K562 (cell line): ENCODE results near the gene TBCC. TPM values are rescaled to one million over a fixed set of nuclear protein-coding genes. Genes with fewer than 3 reads are reported as not detected.

Source experiments
- ATAC-seq: fragments of 200-7000 bp; cut with Tn5 transposase; 3 replicates; pipeline ENCODE4 v1.9.1; 2020; ENCODE audit warnings: moderate library complexity
- BruUV-seq: library from RNA; stranded (reverse); fragments of 400-500 nt; replicated peaks from 2 replicates; lab custom pipeline; 2021; lab: Mats Ljungman, UMichigan
- CTCF ChIA-PET: fragments of 300-600 bp; formaldehyde crosslinking; extraction: SDS; loops from one replicate; lab custom pipeline; 2021; ENCODE audit warnings: low intra/inter-chr PET ratio; lab: Yijun Ruan, JAX
- POLR2A ChIA-PET: fragments of 300-600, 350-650 bp; sonication (Branson Sonifier 250); formaldehyde crosslinking; extraction: SDS; loops from one replicate; lab custom pipeline; 2021; ENCODE audit warnings: antibody characterized with exemption, inconsistent platforms; lab: Yijun Ruan, JAX
- DNase-seq, 4 experiments: peaks; one replicate each; pipeline versions ENCODE4 v3.0.0 to v3.0.0-alpha.2; 2011 to 2018; ENCODE audit warnings: low spot score in 3 of 4, mixed read lengths in 3 of 4; ENCODE audit errors: extremely low read depth in 1 of 4
- FAIRE-seq: peaks from 2 replicates; lab custom pipeline; 2011; peaks lifted over from hg19 to GRCh38; lab: Jason Lieb, UNC
- H2AFZ ChIP-seq: 2 replicates; pipeline ENCODE4 v1.6.0; 2011; ENCODE audit warnings: low read depth, low read length, control low read depth, inconsistent platforms
- H3K27ac ChIP-seq: fragments of 200-600 bp; 3 replicates; pipeline ENCODE4 v1.8.0; 2011; ENCODE audit warnings: low read depth, mild to moderate bottlenecking, control low read depth, inconsistent platforms, low read length, moderate library complexity, mixed read lengths; ENCODE audit errors: extremely low read depth
- H3K27me3 ChIP-seq, 2 experiments: fragments of 300-600 bp in 1 of 2; 2 replicates in 1 of 2; 3 replicates in 1 of 2; pipeline versions ENCODE4 v1.6.0 to v1.8.0; 2011; ENCODE audit warnings: inconsistent platforms in 2 of 2, low read length in 2 of 2, mild to moderate bottlenecking in 1 of 2, mixed read lengths in 1 of 2, moderate library complexity in 1 of 2; ENCODE audit not compliant: control insufficient read depth in 2 of 2, insufficient read depth in 2 of 2
- H3K36me3 ChIP-seq: fragments of 300-600 bp; 3 replicates; pipeline ENCODE4 v1.8.0; 2011; ENCODE audit warnings: mild to moderate bottlenecking, low read length, inconsistent platforms; ENCODE audit not compliant: control insufficient read depth, insufficient read depth
- H3K4me1 ChIP-seq, 2 experiments: fragments of 200-600 bp in 1 of 2; replicated peaks in 1 of 2; 2 replicates in 1 of 2; 3 replicates in 1 of 2; pipeline versions ENCODE4 v1.5.1 to v1.8.0; 2011; ENCODE audit warnings: inconsistent platforms in 2 of 2, low read length in 2 of 2, mild to moderate bottlenecking in 1 of 2, mixed read lengths in 1 of 2, moderate library complexity in 1 of 2; ENCODE audit not compliant: control insufficient read depth in 2 of 2, insufficient read depth in 2 of 2
- H3K4me2 ChIP-seq: 2 replicates; pipeline ENCODE4 v1.6.1; 2011; ENCODE audit warnings: low read length, control low read depth, inconsistent platforms, mixed read lengths; ENCODE audit not compliant: insufficient read depth
- H3K4me3 ChIP-seq: fragments of 200-600 bp; sonication (generic), shearing (Covaris generic); 2 replicates; pipeline ENCODE4 v1.5.1; 2016; ENCODE audit warnings: control low read depth, inconsistent platforms
- H3K79me2 ChIP-seq: fragments of 200-600 bp; 3 replicates; pipeline ENCODE4 v1.8.0; 2011; ENCODE audit warnings: low read length, inconsistent platforms; ENCODE audit not compliant: control insufficient read depth, insufficient read depth
- H3K9ac ChIP-seq, 2 experiments: 2 replicates each; pipeline versions ENCODE4 v1.6.0 to v1.6.1; 2011; ENCODE audit warnings: low read depth in 2 of 2, low read length in 2 of 2, control low read depth in 1 of 2, inconsistent platforms in 1 of 2, mild to moderate bottlenecking in 1 of 2, mixed read lengths in 1 of 2; ENCODE audit not compliant: insufficient read depth in 1 of 2
- H3K9me1 ChIP-seq: one replicate; pipeline ENCODE4 v1.6.0; 2011; ENCODE audit warnings: inconsistent platforms, mild to moderate bottlenecking, low read length, moderate library complexity; ENCODE audit not compliant: control insufficient read depth, insufficient read depth
- H3K9me3 ChIP-seq: replicated peaks from 2 replicates; pipeline ENCODE4 v1.5.1; 2011; ENCODE audit warnings: low read depth, low read length, inconsistent platforms; ENCODE audit not compliant: control insufficient read depth, insufficient read depth
- H4K20me1 ChIP-seq: replicated peaks from 2 replicates; pipeline ENCODE4 v1.6.1; 2011; ENCODE audit warnings: low read length, inconsistent platforms, mixed read lengths; ENCODE audit not compliant: control insufficient read depth, insufficient read depth
- ATF1 ChIP-seq, 2 experiments: fragments of 450-650 bp in 1 of 2; IDR thresholded peaks; 2 replicates each; pipeline ENCODE4 v1.6.1; 2016; ENCODE audit warnings: missing compliant biosample characterization in 1 of 2, missing genetic modification characterization in 1 of 2
- CBX8 ChIP-seq: fragments of 200-600 bp; sonication (generic); IDR thresholded peaks from 2 replicates; pipeline ENCODE4 v1.6.1; 2012; ENCODE audit warnings: borderline replicate concordance, mixed run types, low read depth, mild to moderate bottlenecking, moderate library complexity, mixed read lengths, low read length, control low read depth, inconsistent platforms; ENCODE audit not compliant: poor library complexity, severe bottlenecking; ENCODE audit errors: extremely low read depth
- EGR1 ChIP-seq: fragments of 450-650 bp; conservative IDR thresholded peaks from 2 replicates; pipeline ENCODE4 v1.6.1; 2017; ENCODE audit warnings: mild to moderate bottlenecking
- GATAD2A ChIP-seq: fragments of 450-650 bp; IDR thresholded peaks from 2 replicates; pipeline ENCODE4 v1.6.1; 2017
- HMGXB4 ChIP-seq: sonication (generic); formaldehyde crosslinking; IDR thresholded peaks from 2 replicates; pipeline ENCODE4 v1.8.1; 2023; ENCODE audit warnings: mild to moderate bottlenecking, missing genetic modification reagents
- MEIS2 ChIP-seq: fragments of 450-650 bp; IDR thresholded peaks from 2 replicates; pipeline ENCODE4 v1.6.1; 2014; ENCODE audit warnings: mild to moderate bottlenecking; ENCODE audit not compliant: partially characterized antibody
- RBBP5 ChIP-seq: fragments of 200-600 bp; sonication (generic); IDR thresholded peaks from 2 replicates; pipeline ENCODE4 v1.6.1; 2012; ENCODE audit warnings: borderline replicate concordance, mild to moderate bottlenecking, low read length, control low read depth, inconsistent platforms; ENCODE audit not compliant: insufficient read depth, poor library complexity, severe bottlenecking
- SIRT6 ChIP-seq: IDR thresholded peaks from one replicate; pipeline ENCODE4 v1.6.1; 2012; ENCODE audit warnings: low read depth, mild to moderate bottlenecking, control low read depth, inconsistent platforms, low read length, moderate library complexity
- SRSF7 ChIP-seq: fragments of 200-400 bp; formaldehyde crosslinking; optimal IDR thresholded peaks from 2 replicates; pipeline ENCODE3; 2017; ENCODE audit warnings: mild to moderate bottlenecking, low read depth, low read length
- ZNF41 ChIP-seq: fragments of 250-450 bp; sonication (Bioruptor Pico); conservative IDR thresholded peaks from 2 replicates; pipeline ENCODE4 v1.4.0; 2020; ENCODE audit warnings: mild to moderate bottlenecking
- WGBS: fragments of 100-300 bp; shearing (Covaris generic); methylation state at CpG from one replicate; pipeline ENCODE4 v1.1.6; 2016; ENCODE audit warnings: low coverage, mixed read lengths; ENCODE audit not compliant: insufficient coverage; ENCODE audit errors: missing lambda C conversion rate; 5-methylcytosine and 5-hydroxymethylcytosine counted together
- in situ Hi-C: fragments of 300-500 bp; cut with MboI; formaldehyde crosslinking; loops from 4 replicates; pipeline ENCODE4 v1.15.0; 2018; ENCODE audit warnings: inconsistent platforms, mixed read lengths
- intact Hi-C: fragments of 100-400 bp; cut with micrococcal nuclease; formaldehyde crosslinking; loops from 2 replicates; pipeline ENCODE4 v1.14.2; 2022
- polyA plus RNA-seq, 8 experiments: library from polyadenylated mRNA; depleted of rRNA in 4 of 8; stranded (reverse) in 5 of 8; unstranded in 3 of 8; fragments of >200 nt; fragmentation: Nextera tagmentation in 2 of 8; fragmentation: Illumina TruSeq in 1 of 8; extraction: Ambion mirVana in 2 of 8; extraction: Trizol in 1 of 8; gene quantifications; 2 replicates each; pipeline versions ENCODE4 v1.2.1 to v1.2.3, GENCODE V29; 2011 to 2014; ENCODE audit warnings: inconsistent platforms in 1 of 8, missing spikeins in 1 of 8
- total RNA-seq, 7 experiments: library from RNA; depleted of rRNA in 6 of 7; stranded (reverse); fragments of >200 nt in 6 of 7; fragmentation: Illumina TruSeq in 2 of 7; extraction: Trizol in 2 of 7; gene quantifications; 2 replicates each; pipeline versions ENCODE4 v1.2.1 to v1.2.3, GENCODE V29; 2011 to 2021; ENCODE audit warnings: low replicate concordance in 1 of 7
- TF ChIP-seq, protein P1 (sequence below), 2 experiments: fragments of 450-650 bp in 1 of 2; sonication (generic) in 1 of 2; formaldehyde crosslinking in 1 of 2; IDR thresholded peaks; 2 replicates each; pipeline versions ENCODE4 v1.7.1 to v1.9.0; 2016 to 2022; ENCODE audit warnings: inconsistent platforms in 1 of 2, mild to moderate bottlenecking in 1 of 2, missing genetic modification reagents in 1 of 2

Gene TBCC
- total and polyA plus RNA-seq, 9 of the 15 experiments (the other 6 are each of a cell fraction or from before 2014, with no cell fraction given), result 2.8 to 34.1 (median 23.3) TPM

DNA sequence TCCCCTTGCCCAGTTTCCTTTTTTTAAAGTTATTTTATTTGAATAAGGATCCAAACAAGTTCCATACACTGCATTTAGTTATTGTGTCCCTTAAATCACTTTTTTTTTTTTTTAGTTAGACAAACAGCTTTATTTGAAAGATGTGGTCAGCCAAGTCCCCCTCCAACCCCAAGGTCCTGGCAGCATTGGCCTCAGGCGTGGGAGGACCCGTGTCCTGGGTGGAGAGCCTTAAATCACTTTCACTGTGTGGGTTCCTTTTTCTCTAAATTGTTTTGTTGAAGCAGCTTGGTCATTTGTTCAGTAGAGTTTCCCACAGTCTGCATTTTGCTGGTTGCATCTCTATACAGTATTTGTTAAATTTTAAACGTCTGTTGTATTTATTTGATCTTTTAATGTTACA lies 5.2 kb upstream of the TBCC start:
- H3K27ac ChIP-seq, result no peak overlapping the region
- intact Hi-C loops (no loop called here), in situ Hi-C loops (no loop called here)
- POLR2A ChIA-PET, result interaction anchor here (3.6 kb wide), 1 partner anchor 11 kb away, joined by 28 read pairs; no protein-coding TSS in a partner anchor
- no peak overlapping the region for H3K4me3 ChIP-seq
- H3K4me2 ChIP-seq, result no peak overlapping the region
- peak in 1 of 4 experiments; percentile 17 for DNase-seq
- no peak overlapping the region for H2AFZ ChIP-seq
- ATAC-seq, result no peak
- no peaks in the 10 kb centered on the region for H3K27me3 ChIP-seq
- no peaks in the 10 kb centered on the region for H3K36me3 ChIP-seq
- no TSS peak for BruUV-seq
- WGBS, result 38% methylated on average over 3 of the region's 3 CpGs
- CTCF ChIA-PET, result no interaction called here
- FAIRE-seq, result no peak
- H4K20me1 ChIP-seq, result no peaks in the 10 kb centered on the region
- H3K79me2 ChIP-seq, result peaks cover 11% of the 10 kb centered on the region
- H3K9me3 ChIP-seq, result no peaks in the 10 kb centered on the region
- no peaks in the 10 kb centered on the region for H3K9me1 ChIP-seq
- peaks cover 11 to 16% of the 10 kb centered on the region in 2 experiments for H3K4me1 ChIP-seq
- H3K9ac ChIP-seq, result no peak overlapping the region; a peak in 1 of 4 replicates
- TF ChIP-seq CBX8 (no peak), RBBP5 (no peak), MEIS2 (peak; percentile 62), ZNF41 (CRISPR knock-in tag) (no peak), SIRT6 (no peak), HMGXB4 (CRISPR knock-in tag) (no peak), EGR1 (0 out of 2 replicates have a peak, but pooled peaks have one; percentile 8), GATAD2A (no peak), ATF1 (CRISPR knock-in tag; IDR thresholded peaks at IDR 0.05) (no peak), ATF1 (tag; IDR thresholded peaks at IDR 0.05) (no peak), SRSF7 (no peak)
- TF ChIP-seq, protein P1, sequence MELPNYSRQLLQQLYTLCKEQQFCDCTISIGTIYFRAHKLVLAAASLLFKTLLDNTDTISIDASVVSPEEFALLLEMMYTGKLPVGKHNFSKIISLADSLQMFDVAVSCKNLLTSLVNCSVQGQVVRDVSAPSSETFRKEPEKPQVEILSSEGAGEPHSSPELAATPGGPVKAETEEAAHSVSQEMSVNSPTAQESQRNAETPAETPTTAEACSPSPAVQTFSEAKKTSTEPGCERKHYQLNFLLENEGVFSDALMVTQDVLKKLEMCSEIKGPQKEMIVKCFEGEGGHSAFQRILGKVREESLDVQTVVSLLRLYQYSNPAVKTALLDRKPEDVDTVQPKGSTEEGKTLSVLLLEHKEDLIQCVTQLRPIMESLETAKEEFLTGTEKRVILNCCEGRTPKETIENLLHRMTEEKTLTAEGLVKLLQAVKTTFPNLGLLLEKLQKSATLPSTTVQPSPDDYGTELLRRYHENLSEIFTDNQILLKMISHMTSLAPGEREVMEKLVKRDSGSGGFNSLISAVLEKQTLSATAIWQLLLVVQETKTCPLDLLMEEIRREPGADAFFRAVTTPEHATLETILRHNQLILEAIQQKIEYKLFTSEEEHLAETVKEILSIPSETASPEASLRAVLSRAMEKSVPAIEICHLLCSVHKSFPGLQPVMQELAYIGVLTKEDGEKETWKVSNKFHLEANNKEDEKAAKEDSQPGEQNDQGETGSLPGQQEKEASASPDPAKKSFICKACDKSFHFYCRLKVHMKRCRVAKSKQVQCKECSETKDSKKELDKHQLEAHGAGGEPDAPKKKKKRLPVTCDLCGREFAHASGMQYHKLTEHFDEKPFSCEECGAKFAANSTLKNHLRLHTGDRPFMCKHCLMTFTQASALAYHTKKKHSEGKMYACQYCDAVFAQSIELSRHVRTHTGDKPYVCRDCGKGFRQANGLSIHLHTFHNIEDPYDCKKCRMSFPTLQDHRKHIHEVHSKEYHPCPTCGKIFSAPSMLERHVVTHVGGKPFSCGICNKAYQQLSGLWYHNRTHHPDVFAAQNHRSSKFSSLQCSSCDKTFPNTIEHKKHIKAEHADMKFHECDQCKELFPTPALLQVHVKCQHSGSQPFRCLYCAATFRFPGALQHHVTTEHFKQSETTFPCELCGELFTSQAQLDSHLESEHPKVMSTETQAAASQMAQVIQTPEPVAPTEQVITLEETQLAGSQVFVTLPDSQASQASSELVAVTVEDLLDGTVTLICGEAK (IDR thresholded peaks at IDR 0.05), result peak; percentile 69; the same call in 1 of the 2 replicates
- TF ChIP-seq, protein P1 (CRISPR knock-in tag; IDR thresholded peaks at IDR 0.05), result no peak
